GM18868 (cell line): Measurements from ENCODE around the gene ULK4.
"Not testable (repeated sequence)": the region's sequence is repeated elsewhere in the genome, so short reads cannot be mapped to it uniquely, and the experiment has no call there.

Source experiments
- ATAC-seq: cut with Tn5 transposase; IDR thresholded peaks from one replicate; pipeline ENCODE4 v1.9.1; 2021; ENCODE audit warnings: mild to moderate bottlenecking, moderate library complexity; ENCODE audit not compliant: unreplicated experiment

The ULK4 gene

DNA sequence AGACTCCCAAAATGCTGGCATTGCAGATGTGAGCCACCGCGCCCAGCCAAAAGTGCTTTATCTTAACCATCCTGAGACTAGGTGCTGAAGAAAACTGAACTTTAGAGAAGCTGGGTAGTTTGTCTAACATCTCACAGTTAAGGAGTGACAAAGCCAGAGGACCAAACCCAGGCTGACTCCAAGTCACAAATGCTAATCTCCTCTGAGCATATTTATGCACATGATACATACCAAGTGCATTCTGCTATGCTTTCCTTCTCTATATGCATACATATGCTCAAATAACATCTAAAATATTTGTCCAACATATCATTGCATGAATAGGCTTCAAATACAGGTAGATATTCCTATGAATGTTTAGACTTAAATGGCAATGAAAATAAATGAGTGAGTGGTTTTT, 505.7 kb downstream of the ULK4 start:
- ATAC-seq, result no peak

- ATAC-seq, result not testable (repeated sequence)
Measured at GRCh38 chr3:41453618-41454017, 508.3 kb downstream of the ULK4 start.

- ATAC-seq, result no peak
Measured at GRCh38 chr3:41450416-41451231, 511.3 kb downstream of the ULK4 start.

- ATAC-seq, result no peak
Measured at GRCh38 chr3:41448396-41448795, 513.5 kb downstream of the ULK4 start.

DNA sequence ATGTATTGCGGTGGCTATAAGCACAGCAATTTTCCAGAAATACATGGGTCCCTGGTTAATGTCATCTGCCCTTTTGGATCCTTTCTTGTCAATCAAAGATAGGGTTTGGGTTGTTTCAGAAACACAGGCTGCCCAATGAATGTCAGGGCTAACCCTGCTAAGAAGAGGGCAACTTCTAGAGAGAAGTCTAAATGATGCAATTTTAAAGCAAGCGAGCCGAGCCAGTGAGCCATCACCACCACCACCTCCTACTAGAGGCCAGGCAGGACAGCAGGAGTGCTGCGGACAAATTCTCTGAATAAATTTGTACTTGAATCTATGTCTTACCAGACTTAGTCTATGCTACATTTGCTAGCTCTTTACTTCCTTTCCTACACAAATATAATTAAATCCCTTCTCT, 514.2 kb downstream of the ULK4 start:
- no peak for ATAC-seq

DNA sequence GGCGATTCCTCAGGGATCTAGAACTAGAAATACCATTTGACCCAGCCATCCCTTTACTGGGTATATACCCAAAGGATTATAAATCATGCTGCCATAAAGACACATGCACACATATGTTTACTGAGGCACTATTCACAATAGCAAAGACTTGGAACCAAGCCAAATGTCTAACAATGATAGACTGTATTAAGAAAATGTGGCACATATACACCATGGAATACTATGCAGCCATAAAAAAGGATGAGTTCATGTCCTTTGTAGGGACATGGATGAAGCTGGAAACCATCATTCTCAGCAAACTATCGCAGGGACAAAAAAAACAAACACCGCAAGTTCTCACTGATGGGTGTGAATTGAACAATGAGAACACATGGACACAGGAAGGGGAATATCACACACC, 515.6 kb downstream of the ULK4 start:
- ATAC-seq, result not testable (repeated sequence)

DNA sequence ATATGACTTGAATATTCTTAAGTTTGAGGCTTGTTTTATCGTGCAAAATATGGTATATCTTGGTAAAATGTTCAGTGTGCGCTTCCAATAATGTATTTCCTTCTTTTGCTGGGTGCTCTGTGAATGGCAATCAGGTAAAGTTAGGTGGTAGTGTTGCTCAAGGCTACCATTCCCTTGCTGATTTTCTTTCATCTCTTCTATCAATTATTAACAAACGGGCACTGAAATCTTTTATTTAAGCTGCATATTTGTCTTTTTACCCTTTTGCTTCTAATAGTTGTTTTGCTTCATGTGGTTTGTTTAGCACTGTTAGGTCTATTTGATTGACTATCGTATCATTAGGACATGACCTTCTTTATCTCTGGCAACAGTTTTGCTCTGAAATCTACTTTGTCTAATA, 520.3 kb downstream of the ULK4 start:
- no peak for ATAC-seq

DNA sequence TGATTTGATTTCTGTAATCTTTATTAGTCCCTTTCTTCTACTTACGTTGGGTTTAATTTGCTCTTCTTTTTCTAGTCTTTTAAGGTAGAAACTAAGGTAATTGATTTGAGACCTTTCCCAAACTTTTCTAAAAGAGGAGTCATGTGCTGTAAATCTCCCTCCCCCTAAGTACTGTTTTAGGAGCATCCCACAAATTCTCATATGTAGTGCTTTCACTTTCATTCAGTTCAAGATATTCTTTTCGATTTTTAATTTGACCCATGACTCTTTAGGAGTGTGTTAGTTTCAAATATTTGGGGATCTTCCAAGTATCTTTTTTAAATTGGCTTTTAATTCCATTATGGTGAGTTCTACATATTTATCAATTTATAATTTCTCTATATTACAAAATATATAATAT, 520.8 kb downstream of the ULK4 start:
- ATAC-seq, result no peak

GRCh38 chr3:41436983-41437382, 524.9 kb downstream of the ULK4 start:
- ATAC-seq, result no peak

DNA sequence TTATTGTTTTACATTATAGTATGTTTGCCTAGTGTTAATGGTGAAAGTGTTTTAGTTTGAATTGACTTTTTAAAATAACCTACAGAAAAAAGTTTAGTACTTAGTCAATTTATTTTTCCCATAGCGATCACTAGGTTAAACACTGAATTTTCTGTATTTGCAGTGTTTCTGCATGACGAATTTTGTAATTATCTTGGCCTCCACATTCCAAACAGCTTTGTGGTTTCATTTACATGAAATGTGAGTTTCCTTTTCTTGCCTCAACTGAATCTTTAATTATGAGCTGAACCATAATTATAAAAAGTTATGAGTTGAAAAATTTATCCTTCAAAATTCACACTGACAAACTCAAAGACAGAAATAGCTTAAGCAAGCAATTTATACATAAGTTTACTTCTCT, 527.1 kb downstream of the ULK4 start:
- no peak for ATAC-seq

DNA sequence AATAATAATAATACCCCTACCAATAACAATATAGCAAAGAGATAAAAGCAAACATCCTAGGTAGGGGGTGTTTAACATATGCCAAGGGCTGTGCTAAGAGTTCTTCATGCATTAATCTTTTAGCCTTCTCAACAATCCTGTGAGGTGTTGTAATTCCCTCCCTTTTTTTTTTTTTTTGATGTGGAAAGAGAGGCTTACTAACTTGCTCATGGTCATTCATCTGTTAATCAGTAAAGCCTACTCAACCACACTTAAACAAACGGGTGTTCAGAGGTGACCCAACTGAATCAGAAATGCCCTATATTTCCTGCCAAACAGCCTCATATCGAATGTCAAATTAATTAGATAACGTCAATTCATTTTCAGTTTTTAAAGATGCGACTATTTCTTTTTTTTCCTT, 530.5 kb downstream of the ULK4 start:
- no peak for ATAC-seq

DNA sequence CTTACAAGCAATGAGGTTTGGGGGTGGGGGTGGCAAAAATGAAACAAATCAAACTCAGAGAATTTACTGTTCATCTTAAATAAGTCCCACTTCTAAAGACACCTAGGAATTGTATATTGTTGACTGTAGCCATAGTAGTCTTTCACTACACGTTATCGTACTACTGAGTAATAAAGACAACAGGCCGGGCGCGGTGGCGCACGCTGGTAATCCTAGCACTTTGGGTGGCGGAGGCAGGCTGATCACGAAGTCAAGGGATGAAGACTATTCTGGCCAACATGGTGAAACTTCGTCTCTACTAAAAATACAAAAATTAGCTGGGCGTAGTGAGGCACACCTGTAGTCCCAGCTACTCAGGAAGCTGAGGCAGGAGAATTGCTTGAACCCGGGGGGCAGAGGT, 531.0 kb downstream of the ULK4 start:
- no peak for ATAC-seq

- ATAC-seq, result no peak
Measured at GRCh38 chr3:41430391-41430790, 531.5 kb downstream of the ULK4 start.

GRCh38 chr3:41426485-41426884, 535.4 kb downstream of the ULK4 start:
- ATAC-seq, result no peak

- no peak for ATAC-seq
Measured at GRCh38 chr3:41424543-41425300, 537.2 kb downstream of the ULK4 start.

DNA sequence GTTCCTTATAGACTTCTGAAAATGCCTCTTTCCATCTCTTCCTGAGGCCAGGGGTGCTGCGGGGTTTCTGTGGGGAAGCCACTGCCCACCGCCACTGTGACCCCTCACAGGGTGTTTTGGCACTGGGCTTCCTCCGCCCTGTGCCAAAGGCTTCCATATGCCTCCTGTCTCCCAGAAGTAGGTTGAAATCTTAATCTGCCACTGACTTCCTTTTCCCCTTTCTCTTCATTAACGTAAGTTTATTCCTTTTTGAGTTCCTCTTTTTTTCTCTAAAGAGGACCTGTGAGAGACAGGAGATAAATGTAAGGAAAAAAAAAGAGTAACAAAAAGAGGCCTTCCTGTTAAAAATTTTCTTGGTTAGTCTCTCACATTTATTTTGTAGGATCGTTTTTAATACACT, 542.1 kb downstream of the ULK4 start:
- no peak for ATAC-seq

DNA sequence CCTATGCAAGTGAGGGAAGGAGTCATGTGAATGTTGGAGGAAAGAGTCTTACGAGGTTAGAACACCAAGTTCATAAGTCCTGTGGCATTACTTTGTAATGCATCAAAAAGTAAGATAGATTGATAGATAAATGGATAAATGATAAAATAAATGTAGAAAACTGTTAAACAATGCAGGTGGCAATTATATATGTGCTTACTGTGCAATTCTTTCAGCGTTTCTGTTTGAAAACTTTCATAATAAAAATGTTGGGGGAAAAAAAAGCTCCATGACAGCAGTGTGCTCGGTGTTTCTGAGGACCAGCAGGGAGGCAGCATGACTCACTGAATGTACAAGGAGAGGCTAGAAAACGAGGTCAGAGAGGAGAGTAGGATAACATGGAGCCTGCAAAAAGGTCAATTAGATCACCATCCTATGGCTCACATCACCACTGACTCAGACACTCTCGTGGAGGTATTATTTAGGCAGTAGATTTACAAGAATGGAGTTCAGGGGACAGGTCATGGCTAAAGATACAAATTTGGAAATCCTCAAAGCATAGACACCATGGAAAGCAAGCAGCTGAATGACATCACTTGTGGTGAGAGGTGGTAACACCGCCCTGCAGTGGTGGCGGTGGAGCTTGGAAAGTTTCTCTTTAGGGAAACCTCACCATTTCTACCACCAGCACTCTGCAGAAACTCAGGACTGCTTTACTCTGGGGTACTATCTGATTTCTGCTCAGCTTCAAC, 542.8 kb downstream of the ULK4 start:
- ATAC-seq, result no peak

GRCh38 chr3:41417574-41417973, 544.3 kb downstream of the ULK4 start:
- ATAC-seq, result no peak

- ATAC-seq, result no peak
Measured at GRCh38 chr3:41411065-41411464, 550.8 kb downstream of the ULK4 start.

- ATAC-seq, result no peak
Measured at GRCh38 chr3:41405466-41405865, 556.4 kb downstream of the ULK4 start.

- ATAC-seq, result no peak
Measured at GRCh38 chr3:41404582-41404981, 557.3 kb downstream of the ULK4 start.

GRCh38 chr3:41394896-41395295, 567.0 kb downstream of the ULK4 start:
- ATAC-seq, result no peak
